Breast epithelium (tissue), 4 donors: ENCODE data around the gene TTC39A. TPM values are rescaled to one million over a fixed set of nuclear protein-coding genes. Genes with fewer than 3 reads are reported as not detected.

Experiments used
- DNase-seq, 2 donors: peaks; one replicate each; pipeline ENCODE4 v3.0.0-alpha.2; 2019; ENCODE audit warnings: low spot score in 2 of 2
- H3K27ac ChIP-seq, 2 donors: fragments of 200-600 bp; sonication (generic) in 1 of 2; one replicate each; pipeline ENCODE4 v1.5.1; 2016 to 2019; ENCODE audit warnings: mild to moderate bottlenecking in 1 of 2
- H3K27me3 ChIP-seq, 2 donors: fragments of 200-600 bp; sonication (generic) in 1 of 2; one replicate each; pipeline versions ENCODE4 v1.5.1 to v1.6.0; 2017 to 2019; ENCODE audit warnings: control low read depth in 1 of 2, mild to moderate bottlenecking in 1 of 2
- H3K36me3 ChIP-seq: fragments of 200-600 bp; one replicate; pipeline ENCODE4 v1.5.1; 2019
- H3K4me1 ChIP-seq, 2 donors: fragments of 200-600 bp; sonication (generic); one replicate each; pipeline ENCODE4 v1.5.1; 2016 to 2019; ENCODE audit warnings: control low read depth in 1 of 2
- H3K4me3 ChIP-seq, 3 donors: fragments of 200-600 bp; sonication (generic); 1 replicate in 2 of 3; 2 replicates in 1 of 3; pipeline ENCODE4 v1.5.1; 2016 to 2019; ENCODE audit warnings: mild to moderate bottlenecking in 3 of 3, moderate library complexity in 2 of 3
- H3K9me3 ChIP-seq, 2 donors: fragments of 200-600 bp; sonication (generic) in 1 of 2; one replicate each; pipeline ENCODE4 v1.5.1; 2016 to 2019; ENCODE audit warnings: control low read depth in 1 of 2
- POLR2A ChIP-seq: fragments of 450-650 bp; IDR thresholded peaks from one replicate; pipeline ENCODE4 v1.6.1; 2016; ENCODE audit warnings: antibody characterized with exemption, mild to moderate bottlenecking, moderate library complexity
- POLR2AphosphoS5 ChIP-seq, 3 donors: sonication (generic); formaldehyde crosslinking; IDR thresholded peaks; one replicate each; pipeline ENCODE4 v1.6.1; 2017; ENCODE audit warnings: antibody characterized with exemption in 3 of 3
- intact Hi-C: fragments of 100-400 bp; cut with DNase I; formaldehyde crosslinking; loops from one replicate; pipeline ENCODE4 v1.15.1; 2023; ENCODE audit warnings: low total_unique reads
- total RNA-seq, 3 donors: library from RNA; depleted of rRNA; stranded (reverse); fragments of >200 nt; gene quantifications; one replicate each; pipeline ENCODE4 v1.1.0, GENCODE V29; 2016
- TF ChIP-seq, protein P1 (sequence below), 3 donors: fragments of 450-650 bp; IDR thresholded peaks; one replicate each; pipeline ENCODE4 v1.5.1; 2016 to 2017; ENCODE audit warnings: antibody characterized with exemption in 3 of 3, mild to moderate bottlenecking in 3 of 3, moderate library complexity in 3 of 3

The TTC39A gene
- total RNA-seq, 3 donors from 2014 or later = 0.96 to 111 (median 72.1) TPM

DNA sequence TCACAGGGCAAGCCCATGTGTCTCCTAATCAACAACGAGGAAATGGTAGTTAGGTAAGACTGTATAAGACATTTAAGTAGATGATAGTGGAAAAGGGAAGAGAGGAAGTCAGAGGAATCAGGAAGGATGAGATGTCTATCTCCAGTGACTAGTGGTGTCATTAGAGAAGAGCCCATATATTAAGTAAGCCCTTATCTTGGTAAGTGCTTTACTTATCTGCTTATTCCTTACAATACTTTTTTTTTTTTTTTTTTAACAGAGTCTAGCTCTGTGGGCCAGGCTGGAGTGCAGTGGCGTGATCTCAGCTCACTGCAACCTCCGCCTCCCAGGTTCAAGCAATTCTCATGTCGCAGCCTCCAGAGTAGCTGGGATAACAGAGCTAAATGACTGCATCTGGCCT lies 64.7 kb downstream of the TTC39A start:
- intact Hi-C loops = no loop called here
- Histone ChIP-seq H3K4me1 (peaks cover 0 to 18% of the 10 kb centered on the region in 2 donors), H3K4me3 (no peak overlapping the region), H3K9me3 (no peaks in the 10 kb centered on the region), H3K27me3 (no peaks in the 10 kb centered on the region), H3K36me3 (no peaks in the 10 kb centered on the region), H3K27ac (no peak overlapping the region)
- no peak for TF ChIP-seq POLR2AphosphoS5 (IDR thresholded peaks at IDR 0.05)
- TF ChIP-seq, protein P1, sequence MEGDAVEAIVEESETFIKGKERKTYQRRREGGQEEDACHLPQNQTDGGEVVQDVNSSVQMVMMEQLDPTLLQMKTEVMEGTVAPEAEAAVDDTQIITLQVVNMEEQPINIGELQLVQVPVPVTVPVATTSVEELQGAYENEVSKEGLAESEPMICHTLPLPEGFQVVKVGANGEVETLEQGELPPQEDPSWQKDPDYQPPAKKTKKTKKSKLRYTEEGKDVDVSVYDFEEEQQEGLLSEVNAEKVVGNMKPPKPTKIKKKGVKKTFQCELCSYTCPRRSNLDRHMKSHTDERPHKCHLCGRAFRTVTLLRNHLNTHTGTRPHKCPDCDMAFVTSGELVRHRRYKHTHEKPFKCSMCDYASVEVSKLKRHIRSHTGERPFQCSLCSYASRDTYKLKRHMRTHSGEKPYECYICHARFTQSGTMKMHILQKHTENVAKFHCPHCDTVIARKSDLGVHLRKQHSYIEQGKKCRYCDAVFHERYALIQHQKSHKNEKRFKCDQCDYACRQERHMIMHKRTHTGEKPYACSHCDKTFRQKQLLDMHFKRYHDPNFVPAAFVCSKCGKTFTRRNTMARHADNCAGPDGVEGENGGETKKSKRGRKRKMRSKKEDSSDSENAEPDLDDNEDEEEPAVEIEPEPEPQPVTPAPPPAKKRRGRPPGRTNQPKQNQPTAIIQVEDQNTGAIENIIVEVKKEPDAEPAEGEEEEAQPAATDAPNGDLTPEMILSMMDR (IDR thresholded peaks at IDR 0.05) = no peak
- TF ChIP-seq POLR2A = no peak
- DNase-seq = no peak

DNA sequence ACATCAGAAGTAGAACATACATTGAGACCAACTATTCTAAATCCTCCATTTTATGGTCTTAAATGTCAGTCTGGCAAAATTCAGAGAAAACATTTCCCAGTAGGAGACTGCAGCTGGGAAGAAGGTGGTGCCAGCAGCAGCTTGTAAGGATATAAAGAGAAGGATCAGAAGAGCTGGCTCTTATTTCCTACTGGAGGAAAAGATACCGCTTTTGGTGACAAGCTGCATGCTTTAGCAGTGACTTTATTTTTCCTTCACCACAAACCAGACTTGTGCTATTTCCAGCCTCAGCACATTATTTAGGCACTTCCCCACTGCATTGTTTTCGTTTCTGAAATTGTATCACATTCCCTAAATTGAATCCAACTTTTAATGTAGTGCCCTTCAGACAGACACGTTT lies 65.9 kb downstream of the TTC39A start:
- intact Hi-C loops = no loop called here
- no peak overlapping the region for H3K4me3 ChIP-seq
- H3K27ac ChIP-seq = no peak overlapping the region

DNA sequence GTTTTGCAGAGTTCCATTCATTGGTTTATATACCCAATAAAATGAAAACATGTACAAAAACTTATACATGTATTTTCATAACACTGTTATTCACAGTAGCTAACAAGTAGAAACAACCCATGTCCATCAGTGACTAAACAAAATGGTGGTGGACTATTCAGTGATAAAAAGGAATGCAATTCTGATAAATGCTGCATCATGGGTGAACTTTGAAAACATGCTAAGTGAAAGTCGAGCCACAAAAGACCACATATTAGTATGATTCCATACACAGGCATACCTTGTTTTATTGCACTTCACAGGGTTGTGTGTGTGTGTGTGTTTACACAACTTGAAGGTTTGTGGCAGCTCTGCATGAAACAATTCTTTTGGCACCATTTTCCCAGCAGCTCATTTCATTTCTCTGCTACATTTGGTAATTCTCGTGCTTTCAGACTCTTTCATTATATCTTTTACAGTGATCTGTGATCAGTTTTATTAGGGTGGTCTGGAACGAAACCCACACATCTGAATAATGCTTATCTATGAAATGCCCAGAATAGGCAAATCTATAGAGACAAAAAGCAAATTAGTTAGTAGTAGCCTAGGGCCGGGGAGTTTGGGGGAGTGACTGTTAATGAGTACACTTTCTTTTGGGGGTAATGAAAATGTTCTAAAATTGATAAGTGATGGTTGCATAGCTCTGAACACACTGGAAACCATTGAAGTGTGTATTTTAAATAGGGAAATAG lies 67.0 kb downstream of the TTC39A start:
- Histone ChIP-seq H3K4me3 (no peak overlapping the region), H3K27me3 (no peaks in the 10 kb centered on the region), H3K36me3 (no peaks in the 10 kb centered on the region), H3K27ac (no peak overlapping the region), H3K9me3 (no peaks in the 10 kb centered on the region), H3K4me1 (peaks cover 0 to 18% of the 10 kb centered on the region in 2 donors)
- TF ChIP-seq POLR2A (no peak), POLR2AphosphoS5 (IDR thresholded peaks at IDR 0.05) (no peak)
- TF ChIP-seq, protein P1 (IDR thresholded peaks at IDR 0.05) = no peak
- no peak for DNase-seq
- intact Hi-C loops = no loop called here

More for the DNA sequence above, 65.9 kb downstream of the TTC39A start:
- Histone ChIP-seq H3K9me3 (no peaks in the 10 kb centered on the region), H3K36me3 (no peaks in the 10 kb centered on the region), H3K4me1 (peaks cover 0 to 18% of the 10 kb centered on the region in 2 donors), H3K27me3 (no peaks in the 10 kb centered on the region)
- TF ChIP-seq POLR2A = no peak
- DNase-seq = no peak

DNA sequence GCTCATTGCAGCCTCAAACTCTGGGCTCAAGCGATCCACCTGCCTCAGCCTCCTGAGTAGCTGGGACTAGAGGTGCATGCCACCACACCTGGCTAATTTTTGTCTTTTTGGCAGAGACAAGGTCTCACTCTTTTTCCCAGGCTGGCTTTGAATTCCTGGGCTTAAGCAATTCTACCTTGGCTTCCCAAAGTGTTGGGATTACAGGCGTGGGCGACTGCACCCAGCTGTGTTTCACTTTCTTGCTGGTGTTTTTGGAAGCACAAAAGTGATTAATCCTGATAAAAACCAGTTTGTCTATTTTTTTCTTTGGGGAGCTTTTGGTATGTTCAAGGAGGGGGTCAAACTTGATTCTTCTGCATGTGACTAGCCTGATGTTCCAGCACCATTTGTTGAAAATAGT lies 75.0 kb downstream of the TTC39A start:
- DNase-seq = no peak
- intact Hi-C loops = no loop called here
- Histone ChIP-seq H3K4me1 (no peaks in the 10 kb centered on the region), H3K4me3 (no peak overlapping the region), H3K27me3 (no peaks in the 10 kb centered on the region), H3K36me3 (no peaks in the 10 kb centered on the region), H3K27ac (no peak overlapping the region), H3K9me3 (no peaks in the 10 kb centered on the region)
- TF ChIP-seq POLR2A = no peak
- no peak for TF ChIP-seq POLR2AphosphoS5 (IDR thresholded peaks at IDR 0.05)
- TF ChIP-seq, protein P1 (IDR thresholded peaks at IDR 0.05) = no peak

DNA sequence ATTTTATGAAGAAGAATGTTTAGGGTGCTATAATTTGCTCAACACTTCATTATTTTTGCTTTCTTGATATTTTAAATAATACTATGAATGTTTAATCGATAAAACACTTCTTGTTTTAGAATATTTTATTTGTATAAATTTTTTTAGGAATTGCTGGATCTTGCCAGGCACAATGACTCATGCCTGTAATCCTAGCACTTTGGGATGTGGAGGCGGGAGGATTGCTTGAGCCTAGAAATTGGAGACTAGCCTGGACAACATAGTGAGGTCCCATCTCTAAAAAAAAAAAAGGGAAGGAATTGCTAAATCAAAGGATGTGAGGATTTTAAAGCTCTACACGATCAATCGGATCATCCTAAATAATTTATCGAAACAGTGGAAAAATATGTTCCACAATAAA lies 76.7 kb downstream of the TTC39A start:
- TF ChIP-seq, protein P1 (IDR thresholded peaks at IDR 0.05) = no peak
- TF ChIP-seq POLR2A (no peak), POLR2AphosphoS5 (IDR thresholded peaks at IDR 0.05) (no peak)
- no peaks in the 10 kb centered on the region for H3K4me1 ChIP-seq
- intact Hi-C loops = no loop called here
- DNase-seq = no peak
- no peaks in the 10 kb centered on the region for H3K27me3 ChIP-seq
- H3K4me3 ChIP-seq = no peak overlapping the region
- H3K27ac ChIP-seq = no peak overlapping the region
- no peaks in the 10 kb centered on the region for H3K36me3 ChIP-seq
- no peaks in the 10 kb centered on the region for H3K9me3 ChIP-seq
